HG03439 (cell line): ENCODE results near the gene ETV6.

ENCODE experiments used
- ATAC-seq: cut with Tn5 transposase; IDR thresholded peaks from one replicate; pipeline ENCODE4 v1.9.1; 2021; ENCODE audit warnings: mild to moderate bottlenecking, moderate library complexity; ENCODE audit not compliant: unreplicated experiment

ETV6 gene

DNA sequence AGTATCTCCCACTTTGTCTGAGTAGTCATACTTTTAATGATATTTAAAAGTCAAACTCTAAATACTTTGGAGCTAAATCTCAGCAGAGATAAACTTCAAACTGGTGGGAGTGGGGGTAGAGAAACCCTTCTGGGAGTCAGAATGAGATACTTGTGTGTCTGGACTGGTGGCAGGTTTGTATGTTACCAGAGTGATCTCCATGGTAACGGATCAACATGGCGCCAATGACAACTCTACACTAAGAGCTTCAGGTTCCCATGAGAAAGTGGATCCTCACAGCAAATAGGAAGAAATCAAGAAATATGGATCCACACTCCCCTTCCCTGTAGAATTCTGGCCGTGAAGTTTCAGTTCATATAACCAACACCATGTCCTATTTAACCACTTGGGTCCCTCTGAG, 121.9 kb downstream of the ETV6 start:
- ATAC-seq, result no peak

DNA sequence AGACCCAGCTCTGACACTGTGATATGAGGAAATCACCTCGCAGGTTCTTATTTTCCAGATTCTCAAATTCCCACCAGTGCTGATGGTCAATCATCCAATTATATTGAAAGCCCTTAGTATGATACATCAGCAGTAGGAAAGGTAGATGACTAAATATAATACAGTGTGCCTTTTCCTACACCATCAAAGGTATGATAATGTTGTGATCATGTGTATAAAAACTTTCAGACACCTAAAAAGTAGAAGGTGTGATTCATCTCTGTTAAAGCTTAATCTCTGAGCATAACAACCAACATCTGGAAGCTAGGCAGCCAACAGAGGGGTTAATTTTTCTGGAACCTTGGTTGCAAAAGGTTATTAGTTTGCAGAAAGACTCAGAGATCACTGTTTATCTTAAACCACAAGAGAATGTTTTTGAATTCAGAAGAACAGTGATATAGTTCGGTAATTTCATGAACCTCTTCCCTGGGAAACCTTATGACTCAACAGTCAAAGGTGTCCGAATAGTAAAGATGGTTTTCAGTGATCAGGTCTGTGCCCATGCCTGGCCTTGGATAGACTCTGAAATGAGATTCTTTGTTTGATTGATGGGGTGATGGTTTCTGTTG, 122.5 kb downstream of the ETV6 start:
- no peak for ATAC-seq

- ATAC-seq, result no peak
Measured at GRCh38 chr12:11773889-11774677, 124.6 kb downstream of the ETV6 start.

- ATAC-seq, result no peak
Measured at GRCh38 chr12:11774821-11775220, 125.3 kb downstream of the ETV6 start.

- ATAC-seq, result no peak
Measured at GRCh38 chr12:11776316-11776715, 126.8 kb downstream of the ETV6 start.

GRCh38 chr12:11777451-11777850, 128.0 kb downstream of the ETV6 start:
- ATAC-seq, result no peak

- no peak for ATAC-seq
Measured at GRCh38 chr12:11777962-11778361, 128.5 kb downstream of the ETV6 start.

DNA sequence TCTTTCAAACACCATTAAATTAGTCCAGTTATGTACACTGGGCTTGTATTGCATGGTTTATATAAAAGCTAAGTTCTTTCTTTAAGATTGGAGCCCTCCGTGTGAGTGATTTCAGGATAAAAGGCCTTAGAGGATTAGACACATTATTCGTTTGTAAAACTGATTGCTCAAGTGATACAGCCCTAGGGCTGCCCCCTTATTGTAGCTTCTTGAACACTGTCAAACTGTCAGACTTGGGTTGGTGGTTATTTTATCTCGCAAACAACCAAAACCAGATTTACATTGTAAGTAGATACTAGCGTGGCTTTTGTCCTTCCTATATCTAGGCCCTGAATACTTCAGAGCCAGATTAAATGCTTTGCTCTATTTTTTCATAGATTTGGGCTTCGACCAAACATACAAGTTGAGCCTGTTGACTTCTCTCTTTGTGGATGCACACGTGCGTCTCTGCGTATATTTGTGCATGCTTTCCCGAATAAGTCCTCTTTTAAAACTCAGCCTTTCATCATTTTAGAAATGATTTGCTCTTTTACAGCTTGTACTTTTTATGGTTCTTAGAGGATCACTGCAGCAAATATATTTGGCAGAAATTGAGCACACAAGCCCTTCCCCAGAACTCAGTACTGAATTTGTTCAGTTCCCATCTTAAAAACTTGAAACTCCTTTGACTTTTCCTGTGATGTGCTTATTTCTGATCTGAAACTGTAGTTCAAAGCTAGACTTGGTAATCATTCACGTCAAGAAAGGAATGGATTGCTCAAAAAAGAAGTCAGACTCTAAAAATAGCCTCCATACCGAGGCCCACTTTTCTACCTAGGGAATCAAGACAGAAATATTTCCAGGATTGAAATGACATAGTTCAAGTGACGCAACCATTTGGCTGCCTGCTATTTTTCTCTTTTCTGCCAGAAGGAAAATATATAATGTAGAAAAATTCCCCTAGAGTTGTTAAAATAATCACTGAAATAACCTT, 129.5 kb downstream of the ETV6 start:
- ATAC-seq, result no peak

- peak; percentile 92 for ATAC-seq
Measured at GRCh38 chr12:11780521-11781101, 131.1 kb downstream of the ETV6 start.

DNA sequence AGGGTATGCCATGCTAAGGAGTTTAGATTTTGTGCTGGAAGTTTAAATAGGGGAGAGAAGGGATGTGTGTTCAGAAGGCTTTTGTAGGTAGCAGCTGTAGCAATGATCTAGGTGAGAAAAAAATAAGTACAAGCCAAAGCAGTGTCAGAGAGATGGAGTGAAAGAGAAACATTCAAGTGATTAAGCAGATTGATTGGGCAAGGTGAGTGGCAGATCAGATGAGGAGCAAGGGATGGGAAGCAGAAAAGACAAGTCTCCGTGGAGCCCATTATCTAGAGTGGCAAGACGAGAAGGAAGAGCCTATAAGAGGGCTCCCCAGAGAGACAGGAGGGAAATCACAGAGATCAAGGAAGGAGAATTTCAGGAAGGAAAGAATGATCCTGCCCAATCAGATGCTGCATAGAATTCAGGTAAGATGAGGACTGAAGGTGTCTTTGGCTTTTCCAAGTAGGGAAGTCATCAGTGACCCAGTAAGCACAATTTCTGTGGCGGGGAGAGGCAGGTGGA, 133.5 kb downstream of the ETV6 start:
- ATAC-seq, result no peak

DNA sequence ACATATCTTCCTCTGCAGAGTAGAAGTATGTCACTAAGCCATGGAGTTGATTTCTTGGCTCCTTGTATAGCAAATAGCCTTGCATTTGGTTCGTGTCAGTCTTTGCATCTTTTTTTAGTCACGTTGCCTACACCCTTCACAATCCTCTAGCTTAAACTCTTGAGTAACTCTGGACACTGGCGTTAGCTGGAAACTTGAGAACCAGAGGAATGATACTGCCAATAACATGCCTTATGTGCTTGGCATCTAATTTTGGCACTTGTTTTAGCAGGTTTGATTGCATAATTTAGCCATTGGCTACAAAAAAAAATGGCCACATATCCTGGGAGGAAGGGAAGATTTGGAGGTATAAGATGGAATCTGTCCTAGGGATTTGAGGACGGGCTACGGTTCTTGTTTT, 136.2 kb downstream of the ETV6 start:
- ATAC-seq, result no peak

GRCh38 chr12:11786638-11787365, 137.3 kb downstream of the ETV6 start:
- no peak for ATAC-seq

GRCh38 chr12:11787437-11787836, 138.0 kb downstream of the ETV6 start:
- no peak for ATAC-seq

DNA sequence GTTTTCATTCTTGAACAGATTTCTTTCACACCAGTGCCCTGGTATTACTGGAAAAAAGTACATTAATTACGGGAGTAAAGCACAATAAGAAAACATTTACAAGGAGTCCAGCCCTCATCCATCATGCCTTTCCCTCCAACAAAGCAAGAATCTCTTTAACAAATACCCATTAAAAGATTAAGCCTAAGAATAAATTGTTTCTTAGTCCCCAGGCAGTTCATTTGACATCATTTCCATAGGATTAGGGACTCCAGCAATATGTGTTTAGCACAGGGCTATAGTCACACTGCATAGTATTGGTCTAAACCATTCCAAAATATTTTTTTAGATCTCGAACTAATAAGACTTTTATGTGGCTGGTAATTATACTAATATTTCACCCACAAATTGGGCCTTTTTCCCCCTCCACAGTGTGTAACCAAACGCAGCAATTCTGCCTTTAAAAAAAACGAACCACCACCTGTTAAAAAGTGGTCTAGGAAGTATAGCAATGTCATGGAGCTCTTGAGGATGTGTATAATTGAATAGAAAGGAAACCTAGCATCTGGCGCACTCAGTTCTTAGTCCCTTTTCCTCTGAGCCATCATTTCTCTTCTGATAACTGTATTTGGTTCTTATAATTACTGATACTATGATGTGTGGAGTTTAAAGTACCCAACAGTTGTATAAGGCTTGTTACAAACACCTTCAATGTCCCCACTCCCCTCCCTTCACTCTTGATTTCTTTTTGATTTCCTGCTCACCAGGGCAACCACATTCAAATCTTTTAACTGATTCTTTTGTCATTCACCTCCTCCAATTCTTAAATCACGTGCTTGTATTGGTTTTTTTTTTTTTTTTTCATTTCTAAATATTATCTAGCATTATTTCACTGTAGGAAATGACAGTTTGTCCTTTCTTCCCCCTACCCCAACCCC, 138.7 kb downstream of the ETV6 start:
- ATAC-seq, result no peak

- ATAC-seq, result no peak
Measured at GRCh38 chr12:11793921-11794710, 144.6 kb downstream of the ETV6 start.

GRCh38 chr12:11794751-11795150, 145.3 kb downstream of the ETV6 start:
- ATAC-seq, result no peak

DNA sequence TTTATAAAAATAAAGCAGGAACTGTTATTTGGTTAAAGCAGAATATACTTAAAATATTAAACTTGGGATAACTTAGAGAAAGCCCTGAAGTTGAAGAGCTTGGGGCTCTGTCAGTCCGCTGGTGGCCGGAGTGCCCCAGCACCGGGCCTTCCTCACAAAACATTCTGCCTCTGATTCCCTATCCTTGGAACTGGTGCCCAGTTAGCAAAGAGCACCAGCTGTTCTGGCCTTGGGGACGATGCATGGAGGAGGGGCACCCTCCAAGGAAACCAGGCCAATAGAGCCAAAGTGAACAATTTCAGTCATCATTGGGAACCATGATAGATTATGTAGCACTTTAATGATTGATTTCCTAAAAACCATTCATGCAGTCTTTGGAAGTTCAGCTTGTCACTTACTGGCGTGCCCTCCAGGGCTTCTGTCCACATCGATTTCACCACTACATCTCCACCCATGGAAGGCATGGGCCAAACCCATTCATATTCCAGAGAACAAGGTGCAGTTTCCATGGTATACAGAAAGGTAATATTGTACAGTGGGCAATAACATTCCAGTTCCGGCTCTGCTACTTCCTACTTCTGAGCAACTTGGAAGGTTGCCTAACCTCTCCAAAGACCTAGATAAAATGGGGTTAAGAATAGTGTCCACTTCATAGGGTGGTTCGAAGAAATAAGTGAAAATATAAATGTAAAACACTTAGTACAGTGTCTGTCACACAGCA, 145.9 kb downstream of the ETV6 start:
- no peak for ATAC-seq
